ENCODE results near the gene ZNF677. TPM values are rescaled to one million over a fixed set of nuclear protein-coding genes. Genes with fewer than 3 reads are reported as not detected.
"Not testable (repeated sequence)": the region's sequence is repeated elsewhere in the genome, so short reads cannot be mapped to it uniquely, and the experiment has no call there.

ZNF677 gene
- polyA plus RNA-seq, 2 of the 4 experiments (the other 2 are of a cell fraction): not detected

GRCh38 chr19:53237114-53237777, 17.4 kb downstream of the ZNF677 start:
- ATAC-seq (no peak), FAIRE-seq (peak; percentile 23), DNase-seq (ENCODE audit: low read depth in 1 of 2, low spot score in 1 of 2) (no peak)
- Histone ChIP-seq H3K4me2 (no peak overlapping the region), H3K4me1 (no peaks in the 10 kb centered on the region), H3K9me3 (peaks cover 86% of the 10 kb centered on the region), H3K27ac (no peak overlapping the region), H3K4me3 (no peak overlapping the region)
- POLR2A ChIA-PET: no interaction called here
- CTCF ChIA-PET: no interaction called here
- 2% methylated on average over 4 of the region's 4 CpGs for WGBS (ENCODE audit: missing lambda C conversion rate)
- no peak for TF ChIP-seq ZC3H11A (IDR thresholded peaks at IDR 0.05)
- TF ChIP-seq FOXS1 (CRISPR knock-in tag; IDR thresholded peaks at IDR 0.05): no peak
- TF ChIP-seq HMGXB4 (CRISPR knock-in tag; IDR thresholded peaks at IDR 0.05; ENCODE audit: borderline replicate concordance): no peak
- no peak for TF ChIP-seq HES2 (IDR thresholded peaks at IDR 0.05)

GRCh38 chr19:53224606-53225005, 30.1 kb downstream of the ZNF677 start:
- no peak for ATAC-seq
- no peak for DNase-seq (ENCODE audit: low read depth in 1 of 2, low spot score in 1 of 2)
- H3K4me1 ChIP-seq: no peaks in the 10 kb centered on the region
- no peak for FAIRE-seq
- no peak overlapping the region for H3K4me3 ChIP-seq
- peaks cover 62% of the 10 kb centered on the region for H3K9me3 ChIP-seq
- no peak overlapping the region for H3K27ac ChIP-seq
- TF ChIP-seq CBX8 (IDR thresholded peaks at IDR 0.05): no peak
- TF ChIP-seq JUNB (IDR thresholded peaks at IDR 0.05): no peak
- TF ChIP-seq HOXA7 (CRISPR knock-in tag; IDR thresholded peaks at IDR 0.05): no peak
- no peak for TF ChIP-seq USF2 (IDR thresholded peaks at IDR 0.05)
- TF ChIP-seq ZSCAN20 (CRISPR knock-in tag; IDR thresholded peaks at IDR 0.05): no peak
- TF ChIP-seq MAZ (IDR thresholded peaks at IDR 0.05; ENCODE audit: borderline replicate concordance, low read depth, low read length): no peak
- ChIA-PET POLR2A (no interaction called here), CTCF (no interaction called here)
- H3K4me2 ChIP-seq: no peak overlapping the region
- WGBS (ENCODE audit: missing lambda C conversion rate): 62% methylated on average over 20 of the region's 20 CpGs

- H3K27ac ChIP-seq; H3K4me1 ChIP-seq; H3K4me3 ChIP-seq; DNase-seq (ENCODE audit: low read depth in 1 of 2, low spot score in 1 of 2); POLR2A ChIA-PET; CTCF ChIA-PET; ATAC-seq; H3K4me2 ChIP-seq; FAIRE-seq: not testable (repeated sequence)
- 67% methylated on average over 3 of the region's 28 CpGs for WGBS (ENCODE audit: missing lambda C conversion rate)
- peaks cover 66% of the 10 kb centered on the region for H3K9me3 ChIP-seq
Observed at GRCh38 chr19:53222716-53223115, 32.0 kb downstream of the ZNF677 start.

GRCh38 chr19:53212703-53213320, 41.9 kb downstream of the ZNF677 start:
- Histone ChIP-seq H3K9me3 (peaks cover 78% of the 10 kb centered on the region), H3K27ac (no peak overlapping the region), H3K4me1 (no peaks in the 10 kb centered on the region), H3K4me2 (no peak overlapping the region), H3K4me3 (no peak overlapping the region)
- FAIRE-seq: no peak
- CTCF ChIA-PET: no interaction called here
- POLR2A ChIA-PET: no interaction called here
- WGBS (ENCODE audit: missing lambda C conversion rate): 67% methylated on average over 2 of the region's 2 CpGs
- no peak for ATAC-seq
- no peak for DNase-seq (ENCODE audit: low read depth in 1 of 2, low spot score in 1 of 2)
- no peak for TF ChIP-seq SMC3 (IDR thresholded peaks at IDR 0.05)
- TF ChIP-seq E2F6 (IDR thresholded peaks at IDR 0.05; ENCODE audit: borderline replicate concordance, low read depth): no peak
- no peak for TF ChIP-seq NR3C1 (IDR thresholded peaks at IDR 0.05)
- no peak for TF ChIP-seq HOXB5 (CRISPR knock-in tag; IDR thresholded peaks at IDR 0.05)
- TF ChIP-seq RCOR1 (IDR thresholded peaks at IDR 0.05; ENCODE audit: low read depth, low read length): no peak
- no peak for TF ChIP-seq CHD2 (IDR thresholded peaks at IDR 0.05; ENCODE audit: low read length, partially characterized antibody)
- no peak for TF ChIP-seq HMGXB4 (CRISPR knock-in tag; IDR thresholded peaks at IDR 0.05; ENCODE audit: borderline replicate concordance)
- TF ChIP-seq HES2 (IDR thresholded peaks at IDR 0.05): no peak
- no peak for TF ChIP-seq HDAC2 (IDR thresholded peaks at IDR 0.05)
- no peak for TF ChIP-seq CEBPB (IDR thresholded peaks at IDR 0.05)
- TF ChIP-seq ZNF302 (CRISPR knock-in tag; IDR thresholded peaks at IDR 0.05): no peak
- no peak for TF ChIP-seq JUNB (IDR thresholded peaks at IDR 0.05)
- TF ChIP-seq HEYL (CRISPR knock-in tag; IDR thresholded peaks at IDR 0.05): no peak

All from A549 (cell line).